Activated T-helper 2 cell treated with anti-CD3 and anti-CD28 coated beads, Interferon-gamma antibody, Interleukin-2, Interleukin-4, amounts not matched to agents 10 μg/mL and 5 μg/mL and 100 μg/mL, durations not matched to agents 14 hours and 24 hours and 36 hours (primary cell): ENCODE measurements around the gene OR56A1. TPM values are rescaled to one million over a fixed set of nuclear protein-coding genes. Genes with fewer than 3 reads are reported as not detected.

Experiments
- total RNA-seq: library from RNA; stranded (reverse); gene quantifications from 2 replicates; pipeline ENCODE4 v1.2.3, GENCODE V29; 2022

OR56A1 gene
- total RNA-seq, 1 donor from 2014 or later, result not detected

Other genes starting within 250 kb of the OR56A1 start
- not detected in 2 replicates for gene OR52N5, start 247.4 kb downstream of the OR56A1 start, total RNA-seq
- not detected in 2 replicates for gene OR52N1, start 239.5 kb downstream of the OR56A1 start, total RNA-seq
- not detected in 2 replicates for gene OR52N2, start 221.8 kb downstream of the OR56A1 start, total RNA-seq
- not detected in 2 replicates for gene OR52E6, start 188.9 kb downstream of the OR56A1 start, total RNA-seq
- gene OR52E8, start 173.1 kb downstream of the OR56A1 start, total RNA-seq, result not detected in 2 replicates
- not detected in 2 replicates for gene OR52E4, start 150.1 kb downstream of the OR56A1 start, total RNA-seq
- gene OR52E5, start 137.6 kb downstream of the OR56A1 start, total RNA-seq, result not detected in 2 replicates
- not detected in 2 replicates for gene OR56A3, start 88.5 kb downstream of the OR56A1 start, total RNA-seq
- gene OR56A5, start 62.3 kb downstream of the OR56A1 start, total RNA-seq, result not detected in 2 replicates
- gene OR52L1, start 43.8 kb downstream of the OR56A1 start, total RNA-seq, result not detected in 2 replicates
- not detected in 2 replicates for gene OR56A4, start 23.8 kb downstream of the OR56A1 start, total RNA-seq
- not detected in 2 replicates for gene OR56B4, start 76.9 kb upstream of the OR56A1 start, total RNA-seq
- not detected in 2 replicates for gene OR52B2, start 139.6 kb upstream of the OR56A1 start, total RNA-seq
- not detected in 2 replicates for gene OR52W1, start 168.5 kb upstream of the OR56A1 start, total RNA-seq
- gene C11orf42, start 174.8 kb upstream of the OR56A1 start, total RNA-seq, result not detected in 2 replicates
- 17.6 and 17.9 TPM in 2 replicates for gene FHIP1B, start 203.9 kb upstream of the OR56A1 start, total RNA-seq
- gene CNGA4, start 208.3 kb upstream of the OR56A1 start, total RNA-seq, result not detected in 2 replicates
- gene CCKBR, start 229.1 kb upstream of the OR56A1 start, total RNA-seq, result not detected in 2 replicates